ENCODE results near the gene ZNF366.
"Not testable (repeated sequence)": the region's sequence is repeated elsewhere in the genome, so short reads cannot be mapped to it uniquely, and the experiment has no call there.

GRCh38 chr5:72404771-72405170 is 102.4 kb downstream of the ZNF366 start:
- not testable (repeated sequence) for TF ChIP-seq POLR2A (IDR thresholded peaks at IDR 0.05)
- TF ChIP-seq, protein P1, sequence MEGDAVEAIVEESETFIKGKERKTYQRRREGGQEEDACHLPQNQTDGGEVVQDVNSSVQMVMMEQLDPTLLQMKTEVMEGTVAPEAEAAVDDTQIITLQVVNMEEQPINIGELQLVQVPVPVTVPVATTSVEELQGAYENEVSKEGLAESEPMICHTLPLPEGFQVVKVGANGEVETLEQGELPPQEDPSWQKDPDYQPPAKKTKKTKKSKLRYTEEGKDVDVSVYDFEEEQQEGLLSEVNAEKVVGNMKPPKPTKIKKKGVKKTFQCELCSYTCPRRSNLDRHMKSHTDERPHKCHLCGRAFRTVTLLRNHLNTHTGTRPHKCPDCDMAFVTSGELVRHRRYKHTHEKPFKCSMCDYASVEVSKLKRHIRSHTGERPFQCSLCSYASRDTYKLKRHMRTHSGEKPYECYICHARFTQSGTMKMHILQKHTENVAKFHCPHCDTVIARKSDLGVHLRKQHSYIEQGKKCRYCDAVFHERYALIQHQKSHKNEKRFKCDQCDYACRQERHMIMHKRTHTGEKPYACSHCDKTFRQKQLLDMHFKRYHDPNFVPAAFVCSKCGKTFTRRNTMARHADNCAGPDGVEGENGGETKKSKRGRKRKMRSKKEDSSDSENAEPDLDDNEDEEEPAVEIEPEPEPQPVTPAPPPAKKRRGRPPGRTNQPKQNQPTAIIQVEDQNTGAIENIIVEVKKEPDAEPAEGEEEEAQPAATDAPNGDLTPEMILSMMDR (IDR thresholded peaks at IDR 0.05), result not testable (repeated sequence)

All from vagina (tissue), 2 donors.